A673 (cell line): Measurements from ENCODE around the gene VASH2.

Experiments used
- CTCF ChIP-seq: fragments of 300-800, 200-600 bp; sonication (generic); conservative IDR thresholded peaks from 2 replicates; pipeline ENCODE4 v1.5.1; 2017; ENCODE audit warnings: low read depth, mild to moderate bottlenecking, antibody characterized with exemption, low read length, moderate library complexity, mixed read lengths
- EZH2 ChIP-seq: fragments of 200-600 bp; sonication (generic); IDR thresholded peaks from 2 replicates; pipeline ENCODE4 v1.6.1; 2017; ENCODE audit warnings: borderline replicate concordance, low read depth, mild to moderate bottlenecking, mixed read lengths, antibody characterized with exemption, low read length; ENCODE audit not compliant: poor library complexity, severe bottlenecking

GRCh38 chr1:212902054-212902453 lies 48.3 kb upstream of the VASH2 start:
- TF ChIP-seq CTCF (no peak), EZH2 (no peak)
